ENCODE data around the gene PCDHGA3.
A peak's percentile ranks its signal among the peaks of the same experiment; 100 is the strongest.
"Not testable (repeated sequence)": the region's sequence is repeated elsewhere in the genome, so short reads cannot be mapped to it uniquely, and the experiment has no call there.

The PCDHGA3 gene

DNA sequence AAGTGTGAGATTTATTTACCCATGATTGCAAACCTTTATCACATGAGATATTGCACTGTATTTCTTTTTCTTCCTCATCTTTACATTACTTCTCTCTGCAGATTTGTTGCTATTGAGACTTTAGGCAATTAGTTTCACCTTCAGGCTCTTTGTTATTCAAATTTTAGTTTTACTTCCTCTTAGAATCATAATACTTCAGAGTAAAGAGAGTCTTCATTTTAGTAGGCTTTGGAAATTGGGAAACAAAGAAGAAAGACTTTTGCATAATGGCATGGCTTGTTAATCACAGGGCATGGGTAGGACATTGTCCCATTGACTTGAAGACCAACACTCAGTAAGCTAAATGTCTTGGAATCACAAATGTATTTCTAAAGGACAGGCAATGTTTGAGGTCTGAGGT, 19.1 kb downstream of the PCDHGA3 start:
- Mint-ChIP-seq H3K4me1 (ENCODE audit: low read depth) (no peaks in the 10 kb centered on the region), H3K9me3 (peaks cover 46% of the 10 kb centered on the region), H3K27me3 (peaks cover 86% of the 10 kb centered on the region), H3K36me3 (ENCODE audit: low read depth) (peaks cover 37% of the 10 kb centered on the region), H3K4me3 (no peak overlapping the region), H3K27ac (no peak overlapping the region)

GRCh38 chr5:141363952-141364660, 20.5 kb downstream of the PCDHGA3 start, which contains the start of gene PCDHGA5:
TSS of gene PCDHGA5 (plus strand) at chr5:141364162. CDS start at chr5:141364331, 169 bp downstream.
- Mint-ChIP-seq H3K4me1 (ENCODE audit: low read depth) (no peaks in the 10 kb centered on the region), H3K27ac (no peak within 1 kb of the TSS), H3K4me3 (no peak within 1 kb of the TSS), H3K27me3 (peaks cover 88% of the 10 kb centered on the region), H3K36me3 (ENCODE audit: low read depth) (peaks cover 37% of the 10 kb centered on the region), H3K9me3 (peaks cover 41% of the 10 kb centered on the region)

GRCh38 chr5:141366016-141366896, 22.6 kb downstream of the PCDHGA3 start:
- Mint-ChIP-seq H3K27ac (no peak overlapping the region), H3K9me3 (peaks cover 40% of the 10 kb centered on the region), H3K27me3 (peaks cover 88% of the 10 kb centered on the region), H3K4me1 (ENCODE audit: low read depth) (no peaks in the 10 kb centered on the region), H3K36me3 (ENCODE audit: low read depth) (peaks cover 27% of the 10 kb centered on the region), H3K4me3 (no peak overlapping the region)

- H3K27me3 Mint-ChIP-seq, result peaks cover 87% of the 10 kb centered on the region
- no peaks in the 10 kb centered on the region for H3K4me1 Mint-ChIP-seq (ENCODE audit: low read depth)
- H3K4me3 Mint-ChIP-seq, result peak within 1 kb of the TSS; percentile 64
- no peak within 1 kb of the TSS for H3K27ac Mint-ChIP-seq
- H3K36me3 Mint-ChIP-seq (ENCODE audit: low read depth), result peaks cover 35% of the 10 kb centered on the region
- peaks cover 39% of the 10 kb centered on the region for H3K9me3 Mint-ChIP-seq
Observed at GRCh38 chr5:141369994-141370848, 26.6 kb downstream of the PCDHGA3 start, which contains the start of gene PCDHGB3. TSS of gene PCDHGB3 (plus strand) at chr5:141370242. CDS start at chr5:141370395, 153 bp downstream.

GRCh38 chr5:141371572-141372475, 28.2 kb downstream of the PCDHGA3 start:
- H3K36me3 Mint-ChIP-seq (ENCODE audit: low read depth), result peaks cover 32% of the 10 kb centered on the region
- peaks cover 38% of the 10 kb centered on the region for H3K9me3 Mint-ChIP-seq
- H3K4me3 Mint-ChIP-seq, result no peak overlapping the region
- H3K4me1 Mint-ChIP-seq (ENCODE audit: low read depth), result no peaks in the 10 kb centered on the region
- H3K27me3 Mint-ChIP-seq, result peaks cover 84% of the 10 kb centered on the region
- H3K27ac Mint-ChIP-seq, result no peak overlapping the region

GRCh38 chr5:141373673-141374317, 30.2 kb downstream of the PCDHGA3 start, which contains the start of gene PCDHGA6:
TSS of gene PCDHGA6 (plus strand) at chr5:141373891. CDS start at chr5:141374084, 193 bp downstream.
- Mint-ChIP-seq H3K27me3 (peaks cover 79% of the 10 kb centered on the region), H3K9me3 (peaks cover 40% of the 10 kb centered on the region), H3K4me3 (peak within 1 kb of the TSS; percentile 39), H3K4me1 (ENCODE audit: low read depth) (no peaks in the 10 kb centered on the region), H3K27ac (no peak within 1 kb of the TSS), H3K36me3 (ENCODE audit: low read depth) (peaks cover 32% of the 10 kb centered on the region)

GRCh38 chr5:141374627-141375026, 31.0 kb downstream of the PCDHGA3 start:
- H3K36me3 Mint-ChIP-seq (ENCODE audit: low read depth), result peaks cover 32% of the 10 kb centered on the region
- no peak overlapping the region for H3K4me3 Mint-ChIP-seq
- H3K4me1 Mint-ChIP-seq (ENCODE audit: low read depth), result no peaks in the 10 kb centered on the region
- peaks cover 40% of the 10 kb centered on the region for H3K9me3 Mint-ChIP-seq
- H3K27me3 Mint-ChIP-seq, result peaks cover 77% of the 10 kb centered on the region
- no peak overlapping the region for H3K27ac Mint-ChIP-seq

DNA sequence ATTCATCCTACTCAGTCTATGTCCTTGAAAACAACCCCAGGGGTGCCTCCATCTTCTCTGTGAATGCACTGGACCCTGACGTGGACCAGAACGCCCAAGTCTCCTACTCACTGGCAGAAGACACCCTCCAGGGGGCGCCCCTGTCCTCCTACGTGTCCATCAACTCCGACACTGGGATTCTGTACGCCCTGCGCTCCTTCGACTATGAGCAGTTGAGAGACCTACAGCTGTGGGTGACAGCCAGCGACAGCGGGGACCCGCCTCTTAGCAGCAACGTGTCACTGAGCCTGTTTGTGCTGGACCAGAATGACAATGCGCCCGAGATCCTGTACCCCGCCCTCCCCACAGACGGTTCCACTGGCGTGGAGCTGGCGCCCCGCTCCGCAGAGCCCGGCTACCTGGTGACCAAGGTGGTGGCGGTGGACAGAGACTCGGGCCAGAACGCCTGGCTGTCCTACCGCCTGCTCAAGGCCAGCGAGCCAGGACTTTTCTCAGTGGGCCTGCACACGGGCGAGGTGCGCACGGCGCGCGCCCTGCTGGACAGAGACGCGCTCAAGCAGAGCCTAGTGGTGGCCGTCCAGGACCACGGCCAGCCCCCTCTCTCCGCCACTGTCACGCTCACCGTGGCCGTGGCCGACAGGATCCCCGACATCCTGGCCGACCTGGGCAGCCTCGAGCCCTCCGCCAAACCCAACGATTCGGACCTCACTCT, 32.0 kb downstream of the PCDHGA3 start:
- peaks cover 32% of the 10 kb centered on the region for H3K36me3 Mint-ChIP-seq (ENCODE audit: low read depth)
- not testable (repeated sequence) for H3K27ac Mint-ChIP-seq; H3K4me1 Mint-ChIP-seq (ENCODE audit: low read depth); H3K4me3 Mint-ChIP-seq
- H3K27me3 Mint-ChIP-seq, result peaks cover 75% of the 10 kb centered on the region
- peaks cover 39% of the 10 kb centered on the region for H3K9me3 Mint-ChIP-seq

DNA sequence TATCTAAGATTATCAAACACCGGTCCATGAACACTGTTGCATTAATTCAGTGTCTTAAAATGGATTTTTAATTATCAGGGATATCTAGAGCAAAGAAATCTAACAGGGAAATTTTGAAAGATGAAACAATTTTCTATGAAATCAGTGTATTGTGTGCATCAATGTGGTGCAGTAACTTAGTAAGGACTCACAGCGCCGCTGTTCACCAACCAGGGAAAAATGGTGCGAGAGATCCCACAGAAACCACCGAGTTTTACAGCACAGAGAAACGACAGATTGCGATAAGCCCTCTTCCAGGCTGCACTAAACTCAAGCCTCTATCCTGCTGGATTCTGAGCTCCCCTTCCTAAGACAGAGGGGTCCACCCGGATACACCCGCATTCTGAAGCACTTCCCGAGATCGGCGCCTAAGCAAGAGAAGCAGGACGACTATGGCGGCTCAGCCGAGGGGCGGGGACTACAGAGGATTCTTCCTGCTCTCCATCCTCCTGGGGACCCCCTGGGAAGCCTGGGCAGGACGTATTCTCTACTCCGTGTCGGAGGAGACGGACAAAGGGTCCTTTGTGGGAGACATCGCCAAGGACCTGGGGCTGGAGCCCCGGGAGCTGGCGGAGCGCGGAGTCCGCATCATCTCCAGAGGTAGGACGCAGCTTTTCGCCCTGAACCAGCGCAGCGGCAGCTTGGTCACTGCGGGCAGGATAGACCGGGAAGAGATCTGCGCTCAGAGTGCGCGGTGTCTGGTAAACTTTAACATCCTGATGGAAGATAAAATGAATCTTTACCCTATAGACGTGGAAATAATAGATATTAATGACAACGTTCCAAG, 39.1 kb downstream of the PCDHGA3 start, which contains the start of gene PCDHGA7:
PCDHGA7 (plus strand) TSS at position 274 of the 826 bp plus-strand sequence; CDS start at position 432, 158 bp downstream.
- Mint-ChIP-seq H3K36me3 (ENCODE audit: low read depth) (peaks cover 12% of the 10 kb centered on the region), H3K27me3 (peaks cover 80% of the 10 kb centered on the region), H3K4me1 (ENCODE audit: low read depth) (no peaks in the 10 kb centered on the region), H3K9me3 (peaks cover 32% of the 10 kb centered on the region), H3K27ac (no peak within 1 kb of the TSS), H3K4me3 (peak within 1 kb of the TSS; percentile 48)

GRCh38 chr5:141383345-141383744, 39.7 kb downstream of the PCDHGA3 start:
- peaks cover 14% of the 10 kb centered on the region for H3K36me3 Mint-ChIP-seq (ENCODE audit: low read depth)
- H3K4me1 Mint-ChIP-seq (ENCODE audit: low read depth), result no peaks in the 10 kb centered on the region

DNA sequence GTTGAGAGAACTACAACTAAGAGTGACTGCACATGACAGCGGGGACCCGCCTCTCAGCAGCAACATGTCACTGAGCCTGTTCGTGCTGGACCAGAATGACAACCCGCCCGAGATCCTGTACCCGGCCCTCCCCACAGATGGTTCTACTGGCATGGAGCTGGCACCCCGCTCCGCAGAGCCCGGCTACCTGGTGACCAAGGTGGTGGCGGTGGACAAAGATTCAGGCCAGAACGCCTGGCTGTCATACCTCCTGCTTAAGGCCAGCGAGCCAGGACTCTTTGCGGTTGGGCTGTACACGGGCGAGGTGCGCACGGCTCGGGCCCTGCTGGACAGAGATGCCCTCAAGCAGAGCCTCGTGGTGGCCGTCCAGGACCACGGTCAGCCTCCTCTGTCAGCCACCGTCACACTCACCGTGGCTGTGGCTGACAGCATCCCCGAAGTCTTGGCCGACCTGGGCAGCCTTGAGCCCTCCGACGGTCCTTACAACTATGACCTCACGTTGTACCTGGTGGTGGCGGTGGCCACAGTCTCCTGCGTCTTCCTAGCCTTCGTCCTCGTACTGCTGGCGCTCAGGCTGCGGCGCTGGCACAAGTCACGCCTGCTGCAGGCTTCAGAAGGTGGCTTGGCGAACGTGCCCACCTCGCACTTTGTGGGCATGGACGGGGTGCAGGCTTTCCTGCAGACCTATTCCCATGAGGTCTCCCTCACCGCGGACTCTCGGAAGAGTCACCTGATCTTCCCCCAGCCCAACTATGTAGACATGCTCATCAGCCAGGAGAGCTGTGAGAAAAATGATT, 41.0 kb downstream of the PCDHGA3 start:
- no peak overlapping the region for H3K4me3 Mint-ChIP-seq
- peaks cover 23% of the 10 kb centered on the region for H3K36me3 Mint-ChIP-seq (ENCODE audit: low read depth)
- no peaks in the 10 kb centered on the region for H3K4me1 Mint-ChIP-seq (ENCODE audit: low read depth)
- peaks cover 81% of the 10 kb centered on the region for H3K27me3 Mint-ChIP-seq
- peaks cover 38% of the 10 kb centered on the region for H3K9me3 Mint-ChIP-seq
- H3K27ac Mint-ChIP-seq, result no peak overlapping the region

More at GRCh38 chr5:141383345-141383744, 39.7 kb downstream of the PCDHGA3 start:
- Mint-ChIP-seq H3K4me3 (no peak overlapping the region), H3K27me3 (peaks cover 82% of the 10 kb centered on the region), H3K27ac (no peak overlapping the region), H3K9me3 (peaks cover 34% of the 10 kb centered on the region)

Data from stimulated activated naive CD8-positive, alpha-beta T cell treated with anti-CD3 and anti-CD28 coated beads, Interleukin-15, Interleukin-2, amounts not matched to agents 100 ng/mL and 50 ng/mL, for 24 hours (primary cell).